ENCODE results near the gene DAZAP1.

- no peak for TF ChIP-seq CTCF (conservative IDR thresholded peaks at IDR 0.05; ENCODE audit: low read depth, low read length)
- TF ChIP-seq EZH2phosphoT487 (IDR thresholded peaks at IDR 0.05; ENCODE audit: borderline replicate concordance, low read length): no peak
These were observed 11.8 kb downstream of the DAZAP1 start for GRCh38 chr19:1418951-1419738.
